Neural progenitor cell (in vitro differentiated cells): ENCODE data around the gene INMT. TPM values are rescaled to one million over a fixed set of nuclear protein-coding genes. Genes with fewer than 3 reads are reported as not detected.
A peak's percentile ranks its signal among the peaks of the same experiment; 100 is the strongest.

ENCODE experiments used
- DNase-seq: peaks from one replicate; pipeline ENCODE4 v3.0.0-alpha.2; 2016; ENCODE audit warnings: low spot score
- H2AFZ ChIP-seq: fragments of 200-600 bp; sonication (generic); replicated peaks from 2 replicates; pipeline ENCODE4 v1.6.1; 2016; ENCODE audit warnings: antibody characterized with exemption
- H3F3A ChIP-seq: fragments of 200-600 bp; sonication (generic); 2 replicates; pipeline ENCODE4 v1.6.1; 2016; ENCODE audit warnings: antibody characterized with exemption, low read depth
- H3K27ac ChIP-seq: fragments of 200-600 bp; sonication (generic); 2 replicates; pipeline ENCODE4 v1.5.1; 2016; ENCODE audit warnings: mild to moderate bottlenecking
- H3K27me3 ChIP-seq: fragments of 200-600 bp; sonication (generic); 2 replicates; pipeline ENCODE4 v1.6.1; 2016; ENCODE audit warnings: mild to moderate bottlenecking, moderate library complexity
- H3K36me3 ChIP-seq: fragments of 200-600 bp; sonication (generic); 2 replicates; pipeline ENCODE4 v1.5.1; 2016
- H3K4me1 ChIP-seq: fragments of 200-600 bp; sonication (generic); 2 replicates; pipeline ENCODE4 v1.6.1; 2016; ENCODE audit warnings: mixed run types
- H3K4me2 ChIP-seq: fragments of 200-600 bp; sonication (generic); 2 replicates; pipeline ENCODE4 v1.6.1; 2016
- H3K4me3 ChIP-seq: fragments of 200-600 bp; sonication (generic); 2 replicates; pipeline ENCODE4 v1.5.1; 2016
- H3K79me2 ChIP-seq: fragments of 200-600 bp; sonication (generic); 2 replicates; pipeline ENCODE4 v1.6.1; 2016; ENCODE audit warnings: low read depth
- H3K9ac ChIP-seq: fragments of 200-600 bp; sonication (generic); 2 replicates; pipeline ENCODE4 v1.6.1; 2016
- H3K9me3 ChIP-seq: fragments of 200-600 bp; sonication (generic); 2 replicates; pipeline ENCODE4 v1.5.1; 2016; ENCODE audit warnings: low read depth
- H4K20me1 ChIP-seq: fragments of 200-600 bp; sonication (generic); 2 replicates; pipeline ENCODE4 v1.6.1; 2016; ENCODE audit warnings: low read depth
- H3K27ac Mint-ChIP-seq: 3 replicates; pipeline ENCODE4 v1.8.0; 2021; ENCODE audit warnings: mixed read lengths
- H3K27me3 Mint-ChIP-seq: 2 replicates; pipeline ENCODE4 v1.8.0; 2022; ENCODE audit warnings: low read depth, mild to moderate bottlenecking, inconsistent platforms, moderate library complexity, mixed read lengths; ENCODE audit not compliant: insufficient read depth
- H3K36me3 Mint-ChIP-seq: 3 replicates; pipeline ENCODE4 v1.8.0; 2021; ENCODE audit warnings: mixed read lengths
- H3K4me1 Mint-ChIP-seq: 3 replicates; pipeline ENCODE4 v1.8.0; 2021; ENCODE audit warnings: mixed read lengths
- H3K4me3 Mint-ChIP-seq: 3 replicates; pipeline ENCODE4 v1.8.0; 2021; ENCODE audit warnings: mild to moderate bottlenecking, moderate library complexity, mixed read lengths
- H3K9me3 Mint-ChIP-seq: 3 replicates; pipeline ENCODE4 v1.8.0; 2020; ENCODE audit warnings: mixed read lengths
- CTCF ChIP-seq: fragments of 200-600 bp; sonication (generic); IDR thresholded peaks from 2 replicates; pipeline ENCODE4 v1.5.1; 2017; ENCODE audit warnings: antibody characterized with exemption, mild to moderate bottlenecking
- EZH2 ChIP-seq: fragments of 200-600 bp; sonication (generic); IDR thresholded peaks from 2 replicates; pipeline ENCODE4 v1.6.1; 2017; ENCODE audit warnings: antibody characterized with exemption, mild to moderate bottlenecking, moderate library complexity
- EZH2phosphoT487 ChIP-seq: fragments of 200-600 bp; sonication (generic); IDR thresholded peaks from 2 replicates; pipeline ENCODE4 v1.6.1; 2017; ENCODE audit warnings: antibody characterized with exemption
- total RNA-seq: library from RNA; depleted of rRNA; stranded (reverse); fragments of >200 nt; gene quantifications from 2 replicates; pipeline ENCODE4 v1.2.3, GENCODE V29; 2015; ENCODE audit warnings: low replicate concordance

Gene INMT
- total RNA-seq, 1 donor from 2014 or later = 5.0 TPM

- no peaks in the 10 kb centered on the region for H3K79me2 ChIP-seq
- H3K27me3 Mint-ChIP-seq = peaks cover 4% of the 10 kb centered on the region
- no peak overlapping the region for H3K27ac ChIP-seq
- H4K20me1 ChIP-seq = no peaks in the 10 kb centered on the region
- H3K27ac Mint-ChIP-seq = peak overlapping the region; percentile 62
- H2AFZ ChIP-seq = no peak overlapping the region
- no peaks in the 10 kb centered on the region for H3K36me3 ChIP-seq
- H3K9ac ChIP-seq = no peak overlapping the region
- no peaks in the 10 kb centered on the region for H3K4me1 ChIP-seq
- H3K9me3 ChIP-seq = no peaks in the 10 kb centered on the region
- H3F3A ChIP-seq = no peaks in the 10 kb centered on the region
- H3K36me3 Mint-ChIP-seq = no peaks in the 10 kb centered on the region
- no peak for DNase-seq
- no peak overlapping the region for H3K4me2 ChIP-seq
- H3K4me3 Mint-ChIP-seq = no peak overlapping the region
- no peaks in the 10 kb centered on the region for H3K27me3 ChIP-seq
- peaks cover 10% of the 10 kb centered on the region for H3K9me3 Mint-ChIP-seq
- no peak overlapping the region for H3K4me3 ChIP-seq
- no peak for TF ChIP-seq EZH2phosphoT487
- no peak for TF ChIP-seq EZH2
- TF ChIP-seq CTCF = no peak
- peaks cover 2% of the 10 kb centered on the region for H3K4me1 Mint-ChIP-seq
Observed at GRCh38 chr7:30734497-30734896, 17.4 kb upstream of the INMT start.

DNA sequence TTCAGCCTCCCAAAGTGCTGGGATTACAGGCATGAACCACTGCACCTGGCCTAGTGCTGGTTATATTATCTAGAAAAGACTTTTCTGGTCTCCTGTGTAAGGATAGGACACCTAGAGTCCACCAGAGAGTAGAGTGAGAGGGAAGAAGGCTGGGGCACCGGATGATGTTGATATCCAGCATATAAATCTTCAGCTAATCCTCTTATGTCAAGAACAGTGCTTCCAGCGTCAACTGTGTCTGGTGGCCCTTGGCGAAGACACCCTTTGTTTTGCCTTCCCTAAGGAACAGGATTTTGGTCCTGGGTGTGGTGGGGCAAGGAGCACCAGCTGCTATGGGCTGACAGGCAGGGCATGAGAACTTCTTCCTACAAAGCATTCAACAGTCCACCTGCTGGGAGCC is 16.3 kb upstream of the INMT start:
- no peak for DNase-seq
- TF ChIP-seq EZH2 (no peak), EZH2phosphoT487 (no peak), CTCF (no peak)
- Histone ChIP-seq H3K4me2 (no peak overlapping the region), H3K79me2 (no peaks in the 10 kb centered on the region), H3K9ac (no peak overlapping the region), H3K4me3 (no peak overlapping the region), H3K9me3 (no peaks in the 10 kb centered on the region), H2AFZ (no peak overlapping the region), H3K27me3 (no peaks in the 10 kb centered on the region), H3K27ac (no peak overlapping the region), H4K20me1 (peaks cover under 1% of the 10 kb centered on the region), H3K4me1 (no peaks in the 10 kb centered on the region), H3F3A (no peaks in the 10 kb centered on the region), H3K36me3 (no peaks in the 10 kb centered on the region)
- no peak overlapping the region for H3K27ac Mint-ChIP-seq
- H3K4me1 Mint-ChIP-seq = peaks cover 2% of the 10 kb centered on the region
- H3K4me3 Mint-ChIP-seq = no peak overlapping the region
- H3K9me3 Mint-ChIP-seq = peaks cover 10% of the 10 kb centered on the region
- H3K27me3 Mint-ChIP-seq = peaks cover 3% of the 10 kb centered on the region
- no peaks in the 10 kb centered on the region for H3K36me3 Mint-ChIP-seq

GRCh38 chr7:30736291-30736690 is 15.6 kb upstream of the INMT start:
- Histone ChIP-seq H3K4me3 (no peak overlapping the region), H3K27me3 (no peaks in the 10 kb centered on the region), H2AFZ (no peak overlapping the region), H3K9ac (no peak overlapping the region), H4K20me1 (peaks cover 4% of the 10 kb centered on the region), H3K27ac (no peak overlapping the region), H3K79me2 (no peaks in the 10 kb centered on the region), H3F3A (no peaks in the 10 kb centered on the region), H3K4me2 (no peak overlapping the region), H3K36me3 (no peaks in the 10 kb centered on the region), H3K4me1 (no peaks in the 10 kb centered on the region), H3K9me3 (no peaks in the 10 kb centered on the region)
- TF ChIP-seq CTCF (no peak), EZH2phosphoT487 (no peak), EZH2 (no peak)
- Mint-ChIP-seq H3K4me3 (no peak overlapping the region), H3K27me3 (peaks cover 3% of the 10 kb centered on the region), H3K27ac (no peak overlapping the region), H3K4me1 (peaks cover 2% of the 10 kb centered on the region), H3K9me3 (peaks cover 10% of the 10 kb centered on the region), H3K36me3 (no peaks in the 10 kb centered on the region)
- DNase-seq = no peak
